Measurements from ENCODE around the gene GKN1. TPM values are rescaled to one million over a fixed set of nuclear protein-coding genes. Genes with fewer than 3 reads are reported as not detected.

GKN1 gene
- total RNA-seq, 1 experiment from 2014 or later, result not detected

DNA sequence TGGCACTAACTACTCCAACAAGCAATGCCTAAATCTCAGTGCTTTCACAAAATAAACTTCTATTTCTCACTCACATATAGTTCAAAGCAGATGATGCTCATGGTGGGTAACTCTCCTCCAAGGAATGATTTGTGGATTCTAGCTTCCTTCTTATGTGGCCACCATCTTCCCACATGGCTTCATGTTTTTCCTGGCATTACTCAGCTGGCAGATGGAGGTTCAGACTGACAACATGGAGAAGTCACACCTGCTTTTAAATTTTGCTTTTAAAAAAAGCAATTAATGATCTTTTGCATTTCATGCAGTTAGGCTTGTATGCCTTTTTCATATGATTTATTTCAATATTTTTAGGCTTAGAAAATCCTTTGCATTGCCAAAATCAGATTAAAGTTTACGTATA, 15.4 kb upstream of the GKN1 start:
- no peak for DNase-seq (ENCODE audit: low read depth)

DNA sequence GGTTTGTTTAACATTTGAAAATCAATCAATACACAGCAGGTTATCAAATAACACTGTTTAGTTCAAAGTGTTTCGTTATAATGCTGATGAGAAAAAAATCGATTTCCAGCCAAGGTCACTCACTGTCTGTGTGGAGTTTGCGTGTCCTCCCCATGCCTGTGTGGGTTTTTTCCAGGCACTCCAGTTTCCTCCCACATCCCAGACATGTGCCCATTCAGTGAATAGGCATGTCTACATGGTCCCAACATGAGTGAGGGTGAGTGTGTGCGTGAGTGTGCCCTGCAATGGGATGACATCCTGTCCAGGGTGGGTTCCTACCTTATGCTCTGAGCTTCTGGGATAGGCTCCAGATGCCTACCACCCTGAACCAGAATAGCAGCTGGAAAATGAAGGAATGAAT, 13.1 kb upstream of the GKN1 start:
- no peak for DNase-seq (ENCODE audit: low read depth)

DNA sequence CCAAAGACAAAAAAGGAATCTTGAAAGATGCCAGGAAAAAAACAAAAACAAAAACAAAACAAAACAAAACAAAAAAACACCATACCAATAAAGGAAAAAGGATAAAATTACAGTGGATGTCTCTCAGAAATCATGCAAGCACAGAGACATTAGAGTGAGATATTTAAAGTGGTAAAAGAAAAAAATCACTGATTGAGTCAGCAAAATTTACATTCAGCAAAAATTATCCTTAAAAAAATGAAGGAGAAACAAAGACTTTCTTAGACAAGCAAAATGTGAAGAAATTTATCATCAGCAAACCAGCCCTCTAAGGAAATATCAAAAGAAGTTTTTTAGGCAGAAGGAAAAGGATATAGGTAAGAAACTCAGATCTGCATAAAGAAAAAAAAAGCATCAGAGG, 10.2 kb upstream of the GKN1 start:
- DNase-seq (ENCODE audit: low read depth), result no peak

DNA sequence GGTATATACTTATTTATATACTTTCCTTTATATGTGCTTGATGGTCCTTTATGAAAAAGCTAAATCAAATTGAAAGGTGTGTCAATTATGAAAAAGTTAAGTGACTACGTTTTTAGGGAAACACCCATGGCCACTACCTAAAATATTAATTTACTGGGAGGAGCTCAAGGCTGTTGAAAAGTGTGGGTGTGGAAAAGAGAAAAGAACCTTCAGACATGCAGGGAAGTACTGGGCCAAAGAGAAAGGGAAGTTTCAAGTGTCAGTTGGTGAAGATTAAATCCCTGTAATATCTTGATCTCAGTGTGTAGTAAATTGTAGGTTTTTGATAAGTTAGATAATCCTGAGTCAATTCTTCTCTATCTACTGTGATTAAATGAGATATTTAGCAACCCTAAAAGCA, 6.2 kb upstream of the GKN1 start:
- DNase-seq (ENCODE audit: low read depth), result no peak

GRCh38 chr2:68969736-68970490, 4.5 kb upstream of the GKN1 start:
- no peak for DNase-seq (ENCODE audit: low read depth)

- no peak for DNase-seq (ENCODE audit: low read depth)
These were observed 3.7 kb upstream of the GKN1 start for GRCh38 chr2:68970566-68971265.

GRCh38 chr2:68971591-68972231, 2.7 kb upstream of the GKN1 start:
- DNase-seq (ENCODE audit: low read depth), result peak; percentile 99

GRCh38 chr2:68974946-68975665, 670 bp downstream of the GKN1 start:
- DNase-seq (ENCODE audit: low read depth), result no peak

DNA sequence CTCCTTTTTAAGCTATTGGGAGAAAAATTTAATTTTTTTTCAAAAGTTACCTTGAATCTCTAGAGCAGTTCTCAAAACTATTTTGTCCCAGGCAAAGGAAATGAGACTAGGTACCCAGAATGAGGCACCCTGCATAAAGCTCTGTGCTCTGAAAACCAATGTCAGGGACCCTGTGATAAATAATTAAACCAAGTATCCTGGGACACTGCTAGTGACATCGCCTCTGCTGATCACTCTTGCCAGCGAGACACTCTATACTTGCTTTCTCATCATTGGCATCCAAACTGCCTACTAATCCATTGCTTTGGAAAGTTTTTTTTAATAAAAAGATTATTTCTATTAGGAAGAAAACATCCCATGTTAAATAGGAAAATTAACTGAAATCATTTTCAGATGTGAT, 1.4 kb downstream of the GKN1 start:
- DNase-seq (ENCODE audit: low read depth), result no peak

- no peak for DNase-seq (ENCODE audit: low read depth)
These were observed 3.0 kb downstream of the GKN1 start for GRCh38 chr2:68977453-68977852.

DNA sequence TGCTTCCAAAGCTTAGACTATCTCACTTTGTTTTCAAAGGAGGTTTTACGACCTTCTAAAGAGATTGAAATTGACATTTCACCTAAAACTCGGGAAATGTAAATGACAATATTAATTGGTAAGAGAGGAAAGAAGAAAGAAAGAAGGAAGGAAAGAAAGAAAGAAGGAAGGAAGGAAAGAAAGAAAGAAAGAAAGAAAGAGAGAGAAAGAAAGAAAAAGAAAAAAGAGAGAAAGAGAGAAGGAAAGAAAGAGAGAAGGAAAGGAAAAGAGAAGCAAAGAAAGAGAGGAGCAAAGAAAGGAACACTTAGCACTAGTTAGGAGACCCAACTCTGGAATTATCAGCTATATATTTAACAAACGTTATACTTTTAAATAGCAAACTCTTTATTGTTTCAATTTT, 3.7 kb downstream of the GKN1 start:
- DNase-seq (ENCODE audit: low read depth), result no peak

DNA sequence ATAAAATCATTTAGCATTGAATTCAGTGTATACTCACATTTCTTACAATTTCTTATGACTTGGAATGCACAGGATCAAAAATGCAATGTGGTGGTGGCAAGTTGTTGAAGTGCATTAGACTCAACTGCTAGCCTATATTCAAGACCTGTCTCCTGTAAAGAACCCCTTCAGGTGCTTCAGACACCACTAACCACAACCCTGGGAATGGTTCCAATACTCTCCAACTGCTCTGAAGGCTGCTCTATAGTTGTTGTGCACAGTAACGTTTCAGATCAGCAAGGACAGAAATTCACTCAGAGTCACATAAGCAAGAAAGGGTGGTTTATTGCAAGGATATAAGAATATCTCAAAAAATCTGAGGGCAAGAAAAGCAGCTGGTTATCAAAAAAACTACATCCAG, 6.5 kb downstream of the GKN1 start:
- DNase-seq (ENCODE audit: low read depth), result peak; percentile 36

GRCh38 chr2:68987021-68987503, 12.6 kb downstream of the GKN1 start:
- no peak for DNase-seq (ENCODE audit: low read depth)

- DNase-seq (ENCODE audit: low read depth), result no peak
These were observed 14.6 kb downstream of the GKN1 start for GRCh38 chr2:68989035-68989434.

DNA sequence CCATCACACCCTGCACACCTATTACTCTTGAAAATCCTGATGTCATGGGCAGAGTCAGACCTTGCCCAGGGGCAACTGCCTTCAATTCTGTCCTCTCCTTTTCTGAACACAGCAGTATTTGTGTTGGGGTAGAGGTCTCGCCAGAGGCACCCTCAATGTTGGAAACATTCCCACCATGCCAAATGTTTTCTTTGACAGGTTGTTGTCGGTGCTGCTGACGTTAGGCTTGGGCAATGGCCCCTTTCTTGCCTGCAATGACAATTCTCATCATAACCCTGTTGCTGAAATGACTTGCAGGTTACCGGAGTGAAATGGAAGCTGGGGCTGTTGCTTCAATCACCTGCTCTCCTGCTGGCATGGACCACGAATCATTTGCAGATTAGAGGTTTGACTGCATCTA, 17.9 kb downstream of the GKN1 start:
- DNase-seq (ENCODE audit: low read depth), result no peak

DNA sequence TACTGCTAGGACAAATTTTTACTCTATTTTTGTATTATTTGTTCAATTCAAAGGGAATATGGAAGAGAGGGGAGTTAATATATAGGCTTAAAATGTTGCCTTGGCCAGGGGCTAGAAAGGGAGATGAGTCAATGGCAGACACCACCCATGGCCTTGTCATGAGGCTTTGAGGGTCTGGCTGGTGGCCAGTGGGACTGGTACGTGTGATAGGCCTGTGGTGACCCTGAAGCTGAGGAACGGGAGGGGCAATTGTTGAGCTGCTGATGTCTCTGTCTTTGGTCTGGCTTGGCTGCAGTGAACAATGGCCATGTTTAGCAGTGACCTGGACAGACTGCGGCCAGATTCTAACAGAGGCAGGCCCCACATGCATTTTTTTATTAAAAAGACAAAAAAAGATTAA, 18.5 kb downstream of the GKN1 start:
- peak; percentile 21 for DNase-seq (ENCODE audit: low read depth)

GRCh38 chr2:68993660-68994059, 19.2 kb downstream of the GKN1 start:
- DNase-seq (ENCODE audit: low read depth), result no peak

- peak; percentile 80 for DNase-seq (ENCODE audit: low read depth)
These were observed 20.4 kb downstream of the GKN1 start for GRCh38 chr2:68994864-68995263.

DNA sequence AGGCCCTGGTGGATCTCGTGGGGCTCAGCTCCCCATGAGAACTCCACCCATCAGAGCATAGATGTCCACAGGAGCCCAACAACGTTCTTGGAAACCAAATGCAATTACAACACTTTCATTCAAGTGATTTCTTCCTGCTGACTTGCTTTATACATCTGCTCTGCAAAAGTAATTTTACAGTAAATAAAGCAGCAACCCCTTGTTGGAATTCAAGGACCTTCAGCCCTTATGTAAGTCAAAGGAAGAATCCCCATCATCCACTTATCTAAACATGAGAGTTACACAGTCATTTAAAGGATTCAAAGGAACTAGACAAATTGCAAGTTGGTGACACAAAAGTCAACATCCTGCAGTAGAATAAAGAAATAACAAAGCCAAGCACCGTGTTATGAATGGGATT, 21.5 kb downstream of the GKN1 start:
- DNase-seq (ENCODE audit: low read depth), result no peak

- DNase-seq (ENCODE audit: low read depth), result no peak
These were observed 23.0 kb downstream of the GKN1 start for GRCh38 chr2:68997401-68997800.

GRCh38 chr2:69001879-69002278, 27.4 kb downstream of the GKN1 start:
- no peak for DNase-seq (ENCODE audit: low read depth)

- DNase-seq (ENCODE audit: low read depth), result no peak
These were observed 29.3 kb downstream of the GKN1 start for GRCh38 chr2:69003731-69004130.

Data from HT1080 (cell line).